ENCODE data around the gene RNF150.

RNF150 gene

DNA sequence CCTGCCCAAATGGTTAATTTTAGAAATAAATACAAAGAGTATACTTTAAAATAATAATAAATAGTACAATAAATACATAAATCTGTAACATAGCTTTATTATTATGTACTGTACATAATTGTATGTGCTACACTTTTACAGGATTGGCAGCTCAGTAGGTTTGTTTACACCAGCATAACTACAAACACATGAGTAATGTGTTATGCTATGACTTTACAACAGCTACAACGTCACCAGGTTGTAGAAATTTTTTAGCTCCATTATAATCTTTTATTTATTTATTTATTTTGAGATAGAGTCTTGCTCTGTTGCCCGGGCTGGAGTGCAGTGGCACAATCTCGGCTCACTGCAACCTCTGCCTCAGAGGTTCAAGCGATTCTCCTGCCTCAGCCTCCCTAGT is 31.8 kb downstream of the RNF150 start:
- DNase-seq (ENCODE audit: low read depth), result no peak
- TF ChIP-seq, protein P1, sequence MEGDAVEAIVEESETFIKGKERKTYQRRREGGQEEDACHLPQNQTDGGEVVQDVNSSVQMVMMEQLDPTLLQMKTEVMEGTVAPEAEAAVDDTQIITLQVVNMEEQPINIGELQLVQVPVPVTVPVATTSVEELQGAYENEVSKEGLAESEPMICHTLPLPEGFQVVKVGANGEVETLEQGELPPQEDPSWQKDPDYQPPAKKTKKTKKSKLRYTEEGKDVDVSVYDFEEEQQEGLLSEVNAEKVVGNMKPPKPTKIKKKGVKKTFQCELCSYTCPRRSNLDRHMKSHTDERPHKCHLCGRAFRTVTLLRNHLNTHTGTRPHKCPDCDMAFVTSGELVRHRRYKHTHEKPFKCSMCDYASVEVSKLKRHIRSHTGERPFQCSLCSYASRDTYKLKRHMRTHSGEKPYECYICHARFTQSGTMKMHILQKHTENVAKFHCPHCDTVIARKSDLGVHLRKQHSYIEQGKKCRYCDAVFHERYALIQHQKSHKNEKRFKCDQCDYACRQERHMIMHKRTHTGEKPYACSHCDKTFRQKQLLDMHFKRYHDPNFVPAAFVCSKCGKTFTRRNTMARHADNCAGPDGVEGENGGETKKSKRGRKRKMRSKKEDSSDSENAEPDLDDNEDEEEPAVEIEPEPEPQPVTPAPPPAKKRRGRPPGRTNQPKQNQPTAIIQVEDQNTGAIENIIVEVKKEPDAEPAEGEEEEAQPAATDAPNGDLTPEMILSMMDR (IDR thresholded peaks at IDR 0.05; ENCODE audit: insufficient read depth, low read depth, low read length, missing control alignments), result no peak
- H3K4me3 ChIP-seq (ENCODE audit: low read depth, low read length), result no peak overlapping the region

DNA sequence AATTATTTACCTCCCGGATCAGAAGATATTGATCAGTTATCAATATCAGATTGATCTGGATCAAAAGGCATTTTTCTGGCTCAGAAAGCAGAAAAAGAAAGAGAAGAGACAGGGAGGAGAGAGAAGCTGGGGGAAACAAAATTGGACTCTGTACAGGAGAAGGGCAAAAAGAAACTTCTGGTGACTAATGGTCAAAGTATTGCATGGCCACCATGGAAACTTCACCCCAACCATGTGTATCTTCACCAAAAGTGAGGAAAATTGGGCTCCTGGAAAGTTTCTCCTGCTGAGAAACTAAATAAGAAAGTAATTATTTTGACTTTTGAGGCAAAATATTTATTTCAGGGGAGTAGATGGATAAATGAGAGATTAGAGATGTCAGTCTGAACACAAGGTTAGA is 33.9 kb downstream of the RNF150 start:
- TF ChIP-seq, protein P1 (IDR thresholded peaks at IDR 0.05; ENCODE audit: insufficient read depth, low read depth, low read length, missing control alignments), result no peak
- no peak for DNase-seq (ENCODE audit: low read depth)
- H3K4me3 ChIP-seq (ENCODE audit: low read depth, low read length), result no peak overlapping the region

- TF ChIP-seq, protein P1 (IDR thresholded peaks at IDR 0.05; ENCODE audit: insufficient read depth, low read depth, low read length, missing control alignments), result no peak
- no peak for DNase-seq (ENCODE audit: low read depth)
- H3K4me3 ChIP-seq (ENCODE audit: low read depth, low read length), result no peak overlapping the region
Observed at GRCh38 chr4:141098163-141098562, 35.1 kb downstream of the RNF150 start.

GRCh38 chr4:141090473-141090872 is 42.8 kb downstream of the RNF150 start:
- TF ChIP-seq, protein P1 (IDR thresholded peaks at IDR 0.05; ENCODE audit: insufficient read depth, low read depth, low read length, missing control alignments), result no peak
- DNase-seq (ENCODE audit: low read depth), result no peak
- no peak overlapping the region for H3K4me3 ChIP-seq (ENCODE audit: low read depth, low read length)

DNA sequence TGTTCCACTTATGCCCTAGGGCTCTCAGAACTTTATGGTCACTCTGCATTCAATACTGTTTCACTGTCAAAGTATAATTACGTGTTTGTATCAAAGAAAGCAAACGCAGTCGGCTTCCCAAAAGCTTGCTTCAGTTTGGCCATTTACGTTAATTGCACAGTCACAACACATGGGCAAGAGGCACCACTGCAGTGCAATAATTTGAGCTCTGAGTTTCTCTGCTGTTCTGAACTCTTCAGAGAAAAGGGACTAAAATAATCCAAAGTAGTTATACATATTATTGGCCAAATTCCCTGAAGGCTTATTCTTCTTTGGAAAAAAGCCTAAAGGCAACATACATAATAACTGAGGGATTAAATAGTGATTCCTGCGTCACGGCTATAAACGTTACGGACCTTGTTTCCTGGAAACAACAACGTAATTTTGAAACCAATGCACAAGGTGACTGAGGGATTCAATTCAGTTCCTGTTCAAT is 51.3 kb downstream of the RNF150 start:
- TF ChIP-seq, protein P1 (IDR thresholded peaks at IDR 0.05; ENCODE audit: insufficient read depth, low read depth, low read length, missing control alignments), result no peak

GRCh38 chr4:141080668-141081067 is 52.6 kb downstream of the RNF150 start:
- TF ChIP-seq, protein P1 (IDR thresholded peaks at IDR 0.05; ENCODE audit: insufficient read depth, low read depth, low read length, missing control alignments), result no peak
- H3K4me3 ChIP-seq (ENCODE audit: low read depth, low read length), result no peak overlapping the region
- DNase-seq (ENCODE audit: low read depth), result no peak

More for the DNA sequence above, 51.3 kb downstream of the RNF150 start:
- H3K4me3 ChIP-seq (ENCODE audit: low read depth, low read length), result no peak overlapping the region
- no peak for DNase-seq (ENCODE audit: low read depth)

GRCh38 chr4:141079393-141079930 is 53.8 kb downstream of the RNF150 start:
- TF ChIP-seq, protein P1 (IDR thresholded peaks at IDR 0.05; ENCODE audit: insufficient read depth, low read depth, low read length, missing control alignments), result no peak
- DNase-seq (ENCODE audit: low read depth), result no peak
- H3K4me3 ChIP-seq (ENCODE audit: low read depth, low read length), result no peak overlapping the region

Data from GM12865 (cell line).